A549 (cell line): Measurements from ENCODE around the gene MLLT1. TPM values are rescaled to one million over a fixed set of nuclear protein-coding genes. Genes with fewer than 3 reads are reported as not detected.

Experiments
- ATAC-seq, 2 experiments: fragments of 200-7000 bp in 1 of 2; fragments of >200 bp in 1 of 2; cut with Nextera tagmentation in 1 of 2; cut with Tn5 transposase in 1 of 2; 3 replicates each; pipeline versions ENCODE4 v1.8.0 to v1.9.1; 2018 to 2020; ENCODE audit warnings: mild to moderate bottlenecking in 1 of 2, moderate library complexity in 1 of 2
- CTCF ChIA-PET: fragments of 300-600 bp; sonication (Branson Sonifier 250); formaldehyde crosslinking; extraction: SDS; loops from one replicate; lab custom pipeline; 2021; ENCODE audit warnings: antibody characterized with exemption, inconsistent platforms; lab: Yijun Ruan, JAX
- POLR2A ChIA-PET: fragments of 350-600 bp; formaldehyde crosslinking; extraction: SDS; loops from one replicate; lab custom pipeline; 2021; ENCODE audit warnings: antibody characterized with exemption, inconsistent platforms; lab: Yijun Ruan, JAX
- DNase-seq, 2 experiments: peaks; one replicate each; pipeline versions ENCODE4 v3.0.0 to v3.0.0-alpha.2; 2011 to 2016; ENCODE audit warnings: low read depth in 1 of 2, low spot score in 1 of 2
- FAIRE-seq: peaks from 2 replicates; lab custom pipeline; 2011; peaks lifted over from hg19 to GRCh38; lab: Jason Lieb, UNC
- H3K27ac ChIP-seq, 2 experiments: fragments of >200 bp; sonication (Bioruptor Twin); formaldehyde crosslinking; 3 replicates each; pipeline ENCODE4 v1.5.1; 2016 to 2017
- H3K4me1 ChIP-seq: fragments of >200 bp; sonication (Bioruptor Twin); formaldehyde crosslinking; 3 replicates; pipeline ENCODE4 v1.6.1; 2016
- H3K4me2 ChIP-seq: fragments of >200 bp; sonication (Bioruptor Twin); formaldehyde crosslinking; 3 replicates; pipeline ENCODE4 v1.6.1; 2016
- H3K4me3 ChIP-seq: fragments of >200 bp; sonication (Bioruptor Twin); formaldehyde crosslinking; 3 replicates; pipeline ENCODE4 v1.5.1; 2016
- H3K9me3 ChIP-seq: fragments of >200 bp; sonication (Bioruptor Twin); formaldehyde crosslinking; 3 replicates; pipeline ENCODE4 v1.6.1; 2016
- BHLHE40 ChIP-seq: IDR thresholded peaks from 2 replicates; pipeline ENCODE4 v1.6.1; 2012; ENCODE audit warnings: low read depth, low read length, inconsistent platforms
- CBX8 ChIP-seq: fragments of 200-600 bp; sonication (generic); IDR thresholded peaks from 2 replicates; pipeline ENCODE4 v1.6.1; 2016
- CHD2 ChIP-seq: fragments of 150-350 bp; IDR thresholded peaks from 2 replicates; pipeline ENCODE4 v1.6.1; 2014; ENCODE audit warnings: low read length; ENCODE audit not compliant: partially characterized antibody
- E2F6 ChIP-seq: IDR thresholded peaks from 2 replicates; pipeline ENCODE4 v1.6.1; 2012; ENCODE audit warnings: low read depth, borderline replicate concordance
- ELK1 ChIP-seq: fragments of 150-350 bp; IDR thresholded peaks from 2 replicates; pipeline ENCODE4 v1.6.1; 2014; ENCODE audit warnings: low read depth, mild to moderate bottlenecking, low read length
- EP300 ChIP-seq, 2 experiments: fragments of >200 bp; sonication (Bioruptor Twin); formaldehyde crosslinking; IDR thresholded peaks; 2 replicates in 1 of 2; 3 replicates in 1 of 2; pipeline ENCODE4 v1.6.1; 2016 to 2017
- FOSL2 ChIP-seq, 2 experiments: fragments of 450-650 bp in 1 of 2; fragments of >200 bp in 1 of 2; sonication (Bioruptor Twin) in 1 of 2; formaldehyde crosslinking; IDR thresholded peaks; 2 replicates each; pipeline versions ENCODE4 v1.5.0 to v1.6.1; 2016 to 2020; ENCODE audit warnings: mild to moderate bottlenecking in 1 of 2, moderate library complexity in 1 of 2
- FOXS1 ChIP-seq: fragments of 250-450 bp; sonication (Bioruptor Pico); IDR thresholded peaks from 2 replicates; pipeline ENCODE4 v1.5.0; 2020; ENCODE audit warnings: mild to moderate bottlenecking, moderate library complexity
- GATA3 ChIP-seq: IDR thresholded peaks from 2 replicates; pipeline ENCODE4 v1.6.1; 2012; ENCODE audit warnings: borderline replicate concordance
- HDAC2 ChIP-seq: fragments of 200-600 bp; sonication (generic); IDR thresholded peaks from 2 replicates; pipeline ENCODE4 v1.6.1; 2016
- HOXB13 ChIP-seq: fragments of 250-450 bp; sonication (Bioruptor Pico); IDR thresholded peaks from 2 replicates; pipeline ENCODE4 v1.5.0; 2020; ENCODE audit warnings: low read depth, mild to moderate bottlenecking, moderate library complexity
- HOXB5 ChIP-seq: fragments of 250-450 bp; sonication (Bioruptor Pico); IDR thresholded peaks from 2 replicates; pipeline ENCODE4 v1.5.0; 2020; ENCODE audit warnings: mild to moderate bottlenecking, moderate library complexity
- JUN ChIP-seq, 2 experiments: fragments of >200 bp; sonication (Bioruptor Twin); formaldehyde crosslinking; IDR thresholded peaks; 2 replicates in 1 of 2; 3 replicates in 1 of 2; pipeline ENCODE4 v1.6.1; 2016 to 2017
- KDM1A ChIP-seq: fragments of 200-600 bp; sonication (generic); IDR thresholded peaks from 2 replicates; pipeline ENCODE4 v1.6.1; 2016; ENCODE audit warnings: low read depth, mild to moderate bottlenecking
- NFE2L2 ChIP-seq: fragments of 150-350 bp; conservative IDR thresholded peaks from 2 replicates; pipeline ENCODE4 v1.6.1; 2014; ENCODE audit warnings: low read length
- NPAS2 ChIP-seq: fragments of 250-450 bp; sonication (Bioruptor Pico); IDR thresholded peaks from 2 replicates; pipeline ENCODE4 v1.8.0; 2022; ENCODE audit warnings: mild to moderate bottlenecking, moderate library complexity, borderline replicate concordance
- PBX3 ChIP-seq: IDR thresholded peaks from 2 replicates; pipeline ENCODE4 v1.6.1; 2012
- RAD21 ChIP-seq, 2 experiments: fragments of >200 bp in 1 of 2; sonication (Bioruptor Twin) in 1 of 2; formaldehyde crosslinking in 1 of 2; IDR thresholded peaks in 1 of 2; conservative IDR thresholded peaks in 1 of 2; 2 replicates in 1 of 2; 3 replicates in 1 of 2; pipeline ENCODE4 v1.6.1; 2012 to 2018; ENCODE audit warnings: inconsistent platforms in 1 of 2
- RARB ChIP-seq: fragments of 250-450 bp; sonication (Bioruptor Pico); IDR thresholded peaks from 2 replicates; pipeline ENCODE4 v1.8.0; 2021; ENCODE audit warnings: mild to moderate bottlenecking, moderate library complexity
- RFX5 ChIP-seq: fragments of 450-650 bp; IDR thresholded peaks from 2 replicates; pipeline ENCODE4 v1.7.1; 2014; ENCODE audit warnings: antibody characterized with exemption, mild to moderate bottlenecking, moderate library complexity
- TFCP2L1 ChIP-seq: fragments of 250-450 bp; sonication (Bioruptor Pico); IDR thresholded peaks from 2 replicates; pipeline ENCODE4 v1.5.0; 2021; ENCODE audit warnings: mild to moderate bottlenecking
- TP53 ChIP-seq: fragments of 250-450 bp; sonication (Bioruptor Pico); IDR thresholded peaks from 2 replicates; pipeline ENCODE4 v1.5.0; 2021; ENCODE audit warnings: mild to moderate bottlenecking, moderate library complexity
- ZC3H11A ChIP-seq: fragments of 450-650 bp; IDR thresholded peaks from 2 replicates; pipeline ENCODE4 v1.6.1; 2014; ENCODE audit warnings: antibody characterized with exemption, mild to moderate bottlenecking
- ZFP36 ChIP-seq: fragments of 450-650 bp; IDR thresholded peaks from 2 replicates; pipeline ENCODE4 v1.6.1; 2014; ENCODE audit warnings: borderline replicate concordance; ENCODE audit not compliant: partially characterized antibody
- whole genome bisulfite sequencing: methylation state at CpG from one replicate; pipeline ENCODE4 v1.1.6; 2017; ENCODE audit errors: missing lambda C conversion rate; 5-methylcytosine and 5-hydroxymethylcytosine counted together
- polyA plus RNA-seq, 4 experiments: library from polyadenylated mRNA; depleted of rRNA in 3 of 4; stranded (reverse); fragments of >200 nt; fragmentation: RNase III in 1 of 4; extraction: RNeasy Plus Mini Kit Qiagen cat#74134 plus additional on column Dnase treatment in 1 of 4; gene quantifications; 2 replicates in 3 of 4; 3 replicates in 1 of 4; pipeline ENCODE4 v1.2.3, GENCODE V29; 2011 to 2017
- TF ChIP-seq, protein P1 (sequence below): fragments of >200 bp; sonication (Bioruptor Twin); formaldehyde crosslinking; IDR thresholded peaks from 2 replicates; pipeline ENCODE4 v1.6.1; 2016
- TF ChIP-seq, protein P2 (sequence below): fragments of 450-650 bp; IDR thresholded peaks from 2 replicates; pipeline ENCODE4 v1.6.1; 2014; ENCODE audit warnings: antibody characterized with exemption

MLLT1 gene
- polyA plus RNA-seq, 2 of the 4 experiments (the other 2 are of a cell fraction) = 7.4 to 17.5 TPM

GRCh38 chr19:6261883-6262282 is 17.9 kb downstream of the MLLT1 start (continued):
- TF ChIP-seq ZC3H11A (no peak), KDM1A (no peak), CBX8 (no peak), RARB (CRISPR knock-in tag) (no peak), HDAC2 (no peak), GATA3 (no peak)

GRCh38 chr19:6260912-6261650 is 18.7 kb downstream of the MLLT1 start:
- Histone ChIP-seq H3K9me3 (no peaks in the 10 kb centered on the region), H3K27ac (no peak overlapping the region), H3K4me3 (no peak overlapping the region), H3K4me2 (no peak overlapping the region), H3K4me1 (no peaks in the 10 kb centered on the region)
- peak; percentile 71 to 90; a peak in 5 of 6 replicates for ATAC-seq
- TF ChIP-seq EP300 (IDR thresholded peaks at IDR 0.05) = no peak
- TF ChIP-seq PBX3 = no peak
- no peak for TF ChIP-seq ZFP36
- TF ChIP-seq TP53 (CRISPR knock-in tag) = no peak
- TF ChIP-seq BHLHE40 = no peak
- TF ChIP-seq KDM1A = no peak
- no peak for TF ChIP-seq RARB (CRISPR knock-in tag)
- TF ChIP-seq RFX5 = no peak
- TF ChIP-seq HOXB5 = no peak
- no peak for TF ChIP-seq E2F6
- no peak for TF ChIP-seq JUN (IDR thresholded peaks at IDR 0.05)
- TF ChIP-seq FOSL2 (IDR thresholded peaks at IDR 0.05) = no peak
- no peak for TF ChIP-seq FOSL2 (CRISPR knock-in tag; IDR thresholded peaks at IDR 0.05)
- TF ChIP-seq ELK1 = no peak
- FAIRE-seq = no peak
- ChIA-PET CTCF (interaction anchor here (0.7 to 1.7 kb wide), 4 partner anchors 16 to 227 kb away, joined by 3 to 7 read pairs (median 4); no protein-coding TSS in a partner anchor), POLR2A (no interaction called here)
- WGBS = 33% methylated on average over 1 of the region's 30 CpGs
- DNase-seq = peak; percentile 16 to 33

DNA sequence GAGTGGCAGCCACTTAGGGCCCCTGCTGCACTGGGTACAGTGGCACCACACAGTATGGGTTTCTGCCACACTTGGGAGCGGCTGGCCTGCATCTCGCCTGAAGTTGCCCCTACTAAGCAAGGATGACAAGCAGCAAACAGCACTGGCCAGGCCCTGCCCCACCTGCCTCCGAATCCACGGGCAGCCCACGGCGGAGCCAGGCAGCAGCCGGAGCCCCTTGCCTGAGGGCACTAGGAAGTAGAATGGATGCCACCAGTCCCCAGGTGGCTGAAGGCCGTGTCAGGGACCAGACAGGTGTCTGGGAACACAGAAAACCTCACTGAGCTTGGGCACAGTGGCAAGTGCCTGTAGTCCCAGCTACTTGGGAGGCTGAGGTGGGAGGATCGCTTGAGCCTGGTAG is 19.4 kb downstream of the MLLT1 start:
- H3K4me1 ChIP-seq = no peaks in the 10 kb centered on the region
- POLR2A ChIA-PET = no interaction called here
- CTCF ChIA-PET = interaction anchor here (0.6 to 1.7 kb wide), 3 partner anchors 17 to 42 kb away, joined by 3 to 7 read pairs (median 5); no protein-coding TSS in a partner anchor
- no peaks in the 10 kb centered on the region for H3K9me3 ChIP-seq
- ATAC-seq = no peak
- DNase-seq = no peak
- H3K4me2 ChIP-seq = no peak overlapping the region
- no peak for FAIRE-seq
- no peak overlapping the region for H3K4me3 ChIP-seq
- no peak for TF ChIP-seq ZC3H11A
- no peak for TF ChIP-seq HDAC2
- TF ChIP-seq CHD2 = no peak
- TF ChIP-seq, protein P1, sequence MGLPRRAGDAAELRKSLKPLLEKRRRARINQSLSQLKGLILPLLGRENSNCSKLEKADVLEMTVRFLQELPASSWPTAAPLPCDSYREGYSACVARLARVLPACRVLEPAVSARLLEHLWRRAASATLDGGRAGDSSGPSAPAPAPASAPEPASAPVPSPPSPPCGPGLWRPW = no peak
- no peak for TF ChIP-seq TFCP2L1 (CRISPR knock-in tag)
- TF ChIP-seq HOXB13 (CRISPR knock-in tag) = no peak
- TF ChIP-seq, protein P2, sequence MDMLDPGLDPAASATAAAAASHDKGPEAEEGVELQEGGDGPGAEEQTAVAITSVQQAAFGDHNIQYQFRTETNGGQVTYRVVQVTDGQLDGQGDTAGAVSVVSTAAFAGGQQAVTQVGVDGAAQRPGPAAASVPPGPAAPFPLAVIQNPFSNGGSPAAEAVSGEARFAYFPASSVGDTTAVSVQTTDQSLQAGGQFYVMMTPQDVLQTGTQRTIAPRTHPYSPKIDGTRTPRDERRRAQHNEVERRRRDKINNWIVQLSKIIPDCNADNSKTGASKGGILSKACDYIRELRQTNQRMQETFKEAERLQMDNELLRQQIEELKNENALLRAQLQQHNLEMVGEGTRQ = no peak
- no peak for TF ChIP-seq RAD21 (conservative IDR thresholded peaks at IDR 0.05 in 1 of 2, IDR thresholded peaks at IDR 0.05 in 1 of 2)
- no peak for TF ChIP-seq FOXS1 (CRISPR knock-in tag)
- TF ChIP-seq NFE2L2 = no peak
- no peak for TF ChIP-seq NPAS2 (CRISPR knock-in tag)
- WGBS = 81% methylated on average over 3 of the region's 9 CpGs
- no peak overlapping the region for H3K27ac ChIP-seq
